ENCODE measurements around the gene ACER1.

Gene ACER1

GRCh38 chr19:6268382-6268771 lies 65.0 kb downstream of the ACER1 start:
- no peak for DNase-seq (ENCODE audit: low read depth)

GRCh38 chr19:6267552-6268381 lies 65.6 kb downstream of the ACER1 start:
- no peak for DNase-seq (ENCODE audit: low read depth)

GRCh38 chr19:6264803-6265202 lies 68.6 kb downstream of the ACER1 start:
- no peak for DNase-seq (ENCODE audit: low read depth)

- DNase-seq (ENCODE audit: low read depth), result no peak
Observed at GRCh38 chr19:6263735-6264444, 69.5 kb downstream of the ACER1 start.

GRCh38 chr19:6263306-6263705 lies 70.1 kb downstream of the ACER1 start:
- no peak for DNase-seq (ENCODE audit: low read depth)

GRCh38 chr19:6262519-6262918 lies 70.9 kb downstream of the ACER1 start:
- DNase-seq (ENCODE audit: low read depth), result no peak

- DNase-seq (ENCODE audit: low read depth), result no peak
Observed at GRCh38 chr19:6261883-6262282, 71.5 kb downstream of the ACER1 start.

- no peak for DNase-seq (ENCODE audit: low read depth)
Observed at GRCh38 chr19:6260912-6261650, 72.3 kb downstream of the ACER1 start.

GRCh38 chr19:6260376-6260775 lies 73.0 kb downstream of the ACER1 start:
- no peak for DNase-seq (ENCODE audit: low read depth)

- DNase-seq (ENCODE audit: low read depth), result no peak
Observed at GRCh38 chr19:6259312-6259861, 74.0 kb downstream of the ACER1 start.

- no peak for DNase-seq (ENCODE audit: low read depth)
Observed at GRCh38 chr19:6258812-6259311, 74.5 kb downstream of the ACER1 start.
